ENCODE data around the gene MICAL2. TPM values are rescaled to one million over a fixed set of nuclear protein-coding genes. Genes with fewer than 3 reads are reported as not detected.
A peak's percentile ranks its signal among the peaks of the same experiment; 100 is the strongest.

MICAL2 gene
- total RNA-seq, 1 experiment from 2014 or later: 37.4 TPM

DNA sequence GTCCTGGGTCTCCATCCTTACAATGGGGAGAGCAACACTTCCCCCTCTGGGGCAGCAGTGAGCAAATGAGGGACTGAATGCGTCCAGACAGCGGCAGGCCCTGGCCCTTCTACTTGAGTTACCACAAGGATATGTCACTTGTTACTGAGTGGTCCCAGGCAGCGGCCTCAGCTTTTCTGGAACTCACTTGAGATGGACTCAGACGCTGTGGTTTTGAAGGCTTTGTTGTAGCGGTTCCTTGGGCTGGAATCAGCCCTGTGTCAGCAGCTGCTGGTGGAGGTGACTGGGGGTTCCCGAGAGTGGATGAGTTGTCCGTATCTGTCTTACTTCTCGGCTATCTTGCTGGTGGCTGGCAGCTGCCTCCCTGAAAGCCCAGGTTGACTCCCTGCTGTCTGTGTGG, 77.0 kb downstream of the MICAL2 start (continued):
- TF ChIP-seq YY1 (IDR thresholded peaks at IDR 0.05; ENCODE audit: extremely low read depth, insufficient replicate concordance, low read depth, low read length): no peak
- TF ChIP-seq POLR2AphosphoS5 (IDR thresholded peaks at IDR 0.05; ENCODE audit: low read depth, low read length): no peak
- TF ChIP-seq SP1 (IDR thresholded peaks at IDR 0.05; ENCODE audit: low read depth): no peak
- no peak for TF ChIP-seq ZNF274 (IDR thresholded peaks at IDR 0.05; ENCODE audit: low read depth, low read length)
- TF ChIP-seq, protein P1, sequence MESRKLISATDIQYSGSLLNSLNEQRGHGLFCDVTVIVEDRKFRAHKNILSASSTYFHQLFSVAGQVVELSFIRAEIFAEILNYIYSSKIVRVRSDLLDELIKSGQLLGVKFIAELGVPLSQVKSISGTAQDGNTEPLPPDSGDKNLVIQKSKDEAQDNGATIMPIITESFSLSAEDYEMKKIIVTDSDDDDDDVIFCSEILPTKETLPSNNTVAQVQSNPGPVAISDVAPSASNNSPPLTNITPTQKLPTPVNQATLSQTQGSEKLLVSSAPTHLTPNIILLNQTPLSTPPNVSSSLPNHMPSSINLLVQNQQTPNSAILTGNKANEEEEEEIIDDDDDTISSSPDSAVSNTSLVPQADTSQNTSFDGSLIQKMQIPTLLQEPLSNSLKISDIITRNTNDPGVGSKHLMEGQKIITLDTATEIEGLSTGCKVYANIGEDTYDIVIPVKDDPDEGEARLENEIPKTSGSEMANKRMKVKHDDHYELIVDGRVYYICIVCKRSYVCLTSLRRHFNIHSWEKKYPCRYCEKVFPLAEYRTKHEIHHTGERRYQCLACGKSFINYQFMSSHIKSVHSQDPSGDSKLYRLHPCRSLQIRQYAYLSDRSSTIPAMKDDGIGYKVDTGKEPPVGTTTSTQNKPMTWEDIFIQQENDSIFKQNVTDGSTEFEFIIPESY (IDR thresholded peaks at IDR 0.05; ENCODE audit: extremely low read depth, insufficient replicate concordance, low read length): no peak

DNA sequence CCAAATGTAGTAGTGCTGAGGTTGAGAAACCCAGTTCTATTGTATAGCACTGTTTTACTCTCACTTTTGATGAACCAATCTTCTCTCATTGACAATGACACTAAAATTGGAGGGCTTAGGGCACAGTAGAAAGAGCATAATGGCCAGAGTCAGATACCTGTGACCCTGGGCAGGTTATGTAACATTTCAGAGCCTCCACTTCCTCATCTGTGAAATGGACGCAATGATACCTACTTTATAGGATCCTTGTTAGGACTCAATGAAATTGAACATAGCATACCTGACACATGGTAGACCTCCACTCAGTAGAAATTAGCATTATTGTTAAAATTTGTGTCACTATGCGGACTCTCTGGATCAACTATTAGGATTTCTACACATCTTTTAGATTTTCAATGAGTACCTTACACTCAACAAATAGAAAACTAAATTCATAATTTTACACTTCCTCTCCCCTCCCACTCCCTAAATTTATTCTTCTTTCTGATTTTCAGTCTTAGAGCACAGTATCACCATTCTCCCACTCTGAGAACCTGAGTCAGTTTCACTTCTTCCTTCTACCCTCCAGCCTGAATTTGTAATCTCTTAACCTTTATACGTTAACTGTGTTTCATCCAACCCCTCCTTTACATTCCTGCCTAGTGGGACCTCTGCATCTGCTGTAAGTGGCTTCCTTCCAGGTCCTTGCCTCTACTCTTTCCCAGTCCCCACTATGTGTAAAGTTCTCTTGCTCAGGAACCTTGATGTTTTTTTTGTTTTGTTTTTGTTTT, 78.3 kb downstream of the MICAL2 start:
- Histone ChIP-seq H4K20me1 (ENCODE audit: insufficient read depth) (no peaks in the 10 kb centered on the region), H2AFZ (ENCODE audit: low read depth, low read length, poor library complexity, severe bottlenecking) (no peak overlapping the region), H3K79me2 (ENCODE audit: insufficient read depth, low read length) (peaks cover 4% of the 10 kb centered on the region; the same call in 1 of the 2 replicates), H3K9ac (ENCODE audit: low read length) (no peak overlapping the region), H3K27me3 (ENCODE audit: insufficient read depth, low read length) (no peaks in the 10 kb centered on the region), H3K9me3 (ENCODE audit: control insufficient read depth in 1 of 2, insufficient read depth in 1 of 2, low read depth in 1 of 2, low read length in 2 of 2) (no peaks in the 10 kb centered on the region), H3K4me1 (ENCODE audit: control insufficient read depth in 1 of 2, insufficient read depth in 2 of 2, low read length in 2 of 2) (peaks cover 13 to 30% of the 10 kb centered on the region in 2 experiments), H3K27ac (ENCODE audit: low read depth, low read length) (no peak overlapping the region), H3K36me3 (ENCODE audit: control insufficient read depth in 1 of 2, insufficient read depth in 2 of 2, low read length in 2 of 2) (no peaks in the 10 kb centered on the region), H3K4me3 (replicated peaks in 1 of 2; ENCODE audit: low read depth in 1 of 2, low read length in 2 of 2) (no peak overlapping the region), H3K9me2 (ENCODE audit: insufficient read depth) (no peaks in the 10 kb centered on the region), H3K4me2 (ENCODE audit: low read length) (peak overlapping the region; percentile 24; the same call in 1 of the 2 replicates)
- ATAC-seq: no peak
- CTCF ChIA-PET: no interaction called here
- intact Hi-C loops (cut with micrococcal nuclease): no loop called here
- no TSS peak for BruUV-seq (replicated peaks)
- TF ChIP-seq CEBPB (IDR thresholded peaks at IDR 0.05; ENCODE audit: low read depth) (no peak), SP1 (IDR thresholded peaks at IDR 0.05; ENCODE audit: low read depth) (no peak)
- TF ChIP-seq, protein P2, sequence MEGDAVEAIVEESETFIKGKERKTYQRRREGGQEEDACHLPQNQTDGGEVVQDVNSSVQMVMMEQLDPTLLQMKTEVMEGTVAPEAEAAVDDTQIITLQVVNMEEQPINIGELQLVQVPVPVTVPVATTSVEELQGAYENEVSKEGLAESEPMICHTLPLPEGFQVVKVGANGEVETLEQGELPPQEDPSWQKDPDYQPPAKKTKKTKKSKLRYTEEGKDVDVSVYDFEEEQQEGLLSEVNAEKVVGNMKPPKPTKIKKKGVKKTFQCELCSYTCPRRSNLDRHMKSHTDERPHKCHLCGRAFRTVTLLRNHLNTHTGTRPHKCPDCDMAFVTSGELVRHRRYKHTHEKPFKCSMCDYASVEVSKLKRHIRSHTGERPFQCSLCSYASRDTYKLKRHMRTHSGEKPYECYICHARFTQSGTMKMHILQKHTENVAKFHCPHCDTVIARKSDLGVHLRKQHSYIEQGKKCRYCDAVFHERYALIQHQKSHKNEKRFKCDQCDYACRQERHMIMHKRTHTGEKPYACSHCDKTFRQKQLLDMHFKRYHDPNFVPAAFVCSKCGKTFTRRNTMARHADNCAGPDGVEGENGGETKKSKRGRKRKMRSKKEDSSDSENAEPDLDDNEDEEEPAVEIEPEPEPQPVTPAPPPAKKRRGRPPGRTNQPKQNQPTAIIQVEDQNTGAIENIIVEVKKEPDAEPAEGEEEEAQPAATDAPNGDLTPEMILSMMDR (IDR thresholded peaks at IDR 0.05 in 2 of 3, conservative IDR thresholded peaks at IDR 0.05 in 1 of 3; ENCODE audit: borderline replicate concordance in 1 of 3, insufficient read depth in 1 of 3, low read depth in 2 of 3, low read length in 2 of 3): no peak
- DNase-seq (ENCODE audit: low read depth, low spot score): no peak
- POLR2A ChIA-PET: no interaction called here
- RAD21 ChIA-PET (ENCODE audit: low non-redundant PET in 1 of 2, low total read pairs in 2 of 2, uncharacterized antibody in 2 of 2, unreplicated experiment in 2 of 2): no interaction called here

Data from HCT116 (cell line).